Globus pallidus (tissue), 1 donor: ENCODE results near the gene TFE3.

Source experiments
- DNase-seq: peaks from one replicate; pipeline ENCODE4 v3.0.0-alpha.2; 2015; ENCODE audit warnings: low spot score

The TFE3 gene, protein sequence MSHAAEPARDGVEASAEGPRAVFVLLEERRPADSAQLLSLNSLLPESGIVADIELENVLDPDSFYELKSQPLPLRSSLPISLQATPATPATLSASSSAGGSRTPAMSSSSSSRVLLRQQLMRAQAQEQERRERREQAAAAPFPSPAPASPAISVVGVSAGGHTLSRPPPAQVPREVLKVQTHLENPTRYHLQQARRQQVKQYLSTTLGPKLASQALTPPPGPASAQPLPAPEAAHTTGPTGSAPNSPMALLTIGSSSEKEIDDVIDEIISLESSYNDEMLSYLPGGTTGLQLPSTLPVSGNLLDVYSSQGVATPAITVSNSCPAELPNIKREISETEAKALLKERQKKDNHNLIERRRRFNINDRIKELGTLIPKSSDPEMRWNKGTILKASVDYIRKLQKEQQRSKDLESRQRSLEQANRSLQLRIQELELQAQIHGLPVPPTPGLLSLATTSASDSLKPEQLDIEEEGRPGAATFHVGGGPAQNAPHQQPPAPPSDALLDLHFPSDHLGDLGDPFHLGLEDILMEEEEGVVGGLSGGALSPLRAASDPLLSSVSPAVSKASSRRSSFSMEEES

DNA sequence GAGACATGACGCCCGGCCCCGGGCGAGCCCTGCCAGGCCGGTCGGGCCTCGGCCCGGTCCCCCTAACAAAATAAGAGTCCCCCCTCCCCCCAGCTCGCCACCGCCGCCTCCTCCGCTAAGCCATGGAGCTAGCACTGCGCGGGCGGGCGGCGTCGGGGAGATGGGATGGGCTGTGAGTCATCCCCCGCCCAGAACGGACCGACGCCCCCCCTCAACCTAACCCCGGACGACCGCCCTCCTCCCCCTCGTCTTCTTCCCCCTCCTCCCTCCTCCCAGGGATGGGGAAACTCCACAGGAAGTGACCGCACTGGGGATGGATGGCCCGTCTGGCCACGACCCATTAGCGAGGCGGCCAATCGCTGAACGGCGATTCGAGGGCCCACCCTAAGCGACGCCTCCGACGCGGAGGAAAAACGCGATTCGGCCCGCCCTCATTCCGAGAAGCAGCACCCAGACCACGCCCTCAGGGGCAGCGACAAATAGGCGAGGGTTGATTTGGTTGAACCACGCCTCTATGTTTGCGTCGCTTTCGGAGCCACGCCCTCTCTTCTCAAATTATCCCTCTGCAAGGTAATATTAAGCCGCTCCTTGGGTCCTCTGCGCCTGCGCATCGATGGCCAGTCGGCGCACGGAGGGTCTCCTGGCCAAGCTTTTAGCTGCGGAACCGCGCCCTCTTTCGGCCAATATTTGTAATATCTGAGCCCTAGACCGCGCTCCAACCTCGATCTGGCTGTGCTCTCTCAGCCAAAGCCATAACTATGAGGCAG lies at the start of gene TFE3:
TSS of gene TFE3 (minus strand) at position 138 of the 767 bp plus-strand sequence. CDS start at position 7, 131 bp downstream.
- peak; percentile 98 for DNase-seq

DNA sequence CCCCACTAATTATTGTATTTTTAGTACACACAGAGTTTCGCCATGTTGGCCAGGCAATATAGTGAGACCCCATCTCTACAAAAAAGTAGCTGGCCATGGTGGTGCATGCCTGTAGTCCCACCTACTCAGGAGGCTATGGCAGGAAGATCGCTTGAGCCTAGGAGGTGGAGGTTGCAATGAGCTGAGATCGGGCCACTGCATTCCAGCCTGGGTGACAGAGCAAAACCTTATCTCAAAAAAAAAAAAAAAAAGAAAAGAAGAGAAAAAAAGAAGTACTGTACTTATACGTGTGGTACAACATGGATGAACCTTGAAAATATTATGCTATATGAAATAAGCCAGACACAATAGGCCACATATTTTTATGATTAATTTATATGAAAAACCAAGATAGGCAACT lies 46.4 kb upstream of the TFE3 start:
- DNase-seq: no peak

GRCh38 chrX:49082271-49082871 lies 39.2 kb upstream of the TFE3 start:
- DNase-seq: no peak

GRCh38 chrX:49079489-49080428 lies 36.6 kb upstream of the TFE3 start, which contains the start of gene WDR45:
Gene WDR45, minus strand, starts transcription at chrX:49079887. Its CDS starts 1,792 bp downstream, at chrX:49078095.
- peak; percentile 66 for DNase-seq

GRCh38 chrX:49077941-49078340 lies 34.8 kb upstream of the TFE3 start:
- DNase-seq: no peak

GRCh38 chrX:49075347-49075746 lies 32.2 kb upstream of the TFE3 start:
- DNase-seq: no peak

- DNase-seq: peak; percentile 92
These were observed 30.7 kb upstream of the TFE3 start, which contains the start of gene PRAF2 for GRCh38 chrX:49073601-49074575. Gene PRAF2, minus strand, starts transcription at chrX:49074002. Its CDS starts 15 bp downstream, at chrX:49073987.

DNA sequence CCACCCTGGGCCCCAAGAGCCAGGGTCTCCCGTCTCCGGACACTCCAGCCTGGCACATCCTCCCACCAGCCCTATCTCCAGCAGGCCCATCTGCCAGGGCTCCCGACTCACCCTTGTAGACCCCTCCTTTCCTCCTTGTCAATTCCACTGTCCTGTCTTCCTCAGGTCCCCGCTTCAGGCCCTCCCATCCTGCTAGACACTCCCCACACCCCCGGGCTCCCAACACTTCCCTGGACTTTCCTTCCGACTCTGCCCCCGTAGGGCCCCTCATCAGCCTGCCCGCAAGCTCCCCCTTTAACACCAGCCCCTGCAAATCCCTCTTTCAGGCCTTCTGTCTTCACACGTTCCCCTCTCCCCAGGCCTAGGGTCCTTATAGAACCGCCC lies 29.5 kb upstream of the TFE3 start:
- DNase-seq: no peak

- DNase-seq: no peak
These were observed 28.9 kb upstream of the TFE3 start for GRCh38 chrX:49071877-49072711.

GRCh38 chrX:49070988-49071387 lies 27.8 kb upstream of the TFE3 start:
- no peak for DNase-seq

- no peak for DNase-seq
These were observed 25.9 kb upstream of the TFE3 start for GRCh38 chrX:49069038-49069437.

DNA sequence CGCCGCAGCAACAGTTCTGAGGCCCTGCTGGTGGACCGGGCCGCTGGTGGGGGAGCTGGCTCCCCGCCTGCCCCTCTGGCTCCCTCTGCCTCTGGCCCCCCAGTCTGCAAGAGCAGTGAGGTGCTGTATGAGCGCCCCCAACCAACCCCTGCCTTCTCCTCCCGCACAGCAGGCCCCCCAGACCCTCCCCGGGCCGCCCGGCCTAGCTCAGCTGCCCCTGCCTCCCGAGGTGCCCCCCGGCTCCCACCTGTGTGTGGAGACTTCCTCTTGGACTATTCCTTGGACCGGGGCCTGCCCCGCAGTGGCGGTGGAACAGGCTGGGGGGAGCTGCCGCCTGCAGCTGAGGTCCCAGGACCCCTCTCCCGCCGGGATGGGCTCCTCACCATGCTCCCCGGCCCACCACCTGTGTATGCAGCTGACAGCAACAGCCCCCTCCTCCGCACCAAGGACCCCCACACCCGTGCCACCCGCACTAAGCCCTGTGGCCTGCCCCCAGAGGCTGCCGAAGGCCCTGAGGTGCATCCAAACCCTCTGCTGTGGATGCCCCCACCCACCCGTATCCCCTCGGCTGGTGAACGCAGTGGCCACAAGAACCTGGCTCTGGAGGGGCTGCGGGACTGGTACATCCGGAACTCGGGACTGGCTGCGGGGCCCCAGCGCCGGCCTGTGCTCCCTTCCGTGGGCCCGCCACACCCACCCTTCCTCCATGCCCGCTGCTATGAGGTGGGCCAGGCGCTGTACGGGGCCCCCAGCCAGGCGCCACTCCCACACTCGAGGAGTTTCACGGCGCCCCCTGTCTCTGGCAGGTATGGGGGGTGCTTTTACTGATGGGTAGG lies 24.3 kb upstream of the TFE3 start:
- no peak for DNase-seq

- DNase-seq: no peak
These were observed 23.5 kb upstream of the TFE3 start for GRCh38 chrX:49066690-49067089.

DNA sequence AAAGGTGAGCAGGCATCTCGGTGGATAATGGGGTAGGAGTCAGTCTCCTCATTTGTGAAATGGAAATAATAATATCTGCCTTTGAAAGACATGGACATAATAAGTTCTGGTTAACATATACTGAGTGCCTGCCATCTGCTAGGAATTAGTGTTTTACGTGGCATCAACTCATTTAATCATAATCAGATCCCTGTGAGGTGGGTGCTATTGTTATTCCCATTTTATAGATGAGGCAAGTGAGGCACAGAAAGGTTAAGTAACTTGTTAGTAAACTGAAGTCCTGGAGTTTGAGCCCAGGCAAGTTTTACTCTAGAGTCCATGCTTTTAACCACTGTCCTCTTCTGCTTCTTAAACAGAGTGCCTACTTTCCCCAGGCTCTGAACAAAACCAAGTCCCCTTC lies 23.1 kb upstream of the TFE3 start:
- no peak for DNase-seq

DNA sequence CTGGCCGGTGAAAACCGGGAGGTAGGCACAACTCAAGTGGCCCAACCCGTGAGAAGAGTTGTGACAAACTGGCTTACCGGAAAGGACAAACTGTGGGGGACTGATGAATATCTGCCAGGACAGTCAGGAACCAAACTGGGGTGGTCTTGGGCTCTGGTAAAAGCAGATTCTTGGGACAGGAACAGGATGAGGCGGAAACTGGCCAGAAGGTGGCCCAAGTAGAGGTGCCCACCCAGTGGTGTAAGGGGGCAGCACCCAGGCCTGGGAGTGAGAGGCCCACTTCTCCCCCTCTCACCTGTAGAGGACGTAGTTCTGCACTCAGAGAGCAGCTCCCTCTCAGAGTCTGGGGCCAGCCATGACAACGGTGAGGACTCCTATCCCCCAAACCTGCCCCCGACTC lies 21.6 kb upstream of the TFE3 start:
- DNase-seq: no peak

DNA sequence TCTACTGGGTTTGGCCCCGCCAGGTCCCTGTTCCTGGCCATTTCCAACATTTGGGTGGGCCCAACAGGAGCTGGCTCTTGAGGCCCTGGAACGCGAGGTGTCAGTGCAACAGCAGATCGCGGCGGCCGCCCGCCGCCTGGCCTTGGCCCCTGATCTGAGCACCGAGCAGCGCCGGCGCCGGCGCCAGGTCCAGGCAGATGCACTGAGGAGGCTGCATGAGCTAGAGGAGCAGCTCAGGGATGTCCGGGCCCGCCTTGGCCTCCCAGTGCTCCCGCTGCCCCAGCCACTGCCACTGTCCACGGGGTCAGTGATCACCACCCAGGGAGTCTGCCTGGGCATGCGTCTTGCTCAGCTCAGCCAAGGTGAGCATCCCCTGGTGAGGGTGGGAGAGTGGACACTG lies 21.1 kb upstream of the TFE3 start:
- DNase-seq: no peak

- no peak for DNase-seq
These were observed 20.6 kb upstream of the TFE3 start for GRCh38 chrX:49063715-49064114.

DNA sequence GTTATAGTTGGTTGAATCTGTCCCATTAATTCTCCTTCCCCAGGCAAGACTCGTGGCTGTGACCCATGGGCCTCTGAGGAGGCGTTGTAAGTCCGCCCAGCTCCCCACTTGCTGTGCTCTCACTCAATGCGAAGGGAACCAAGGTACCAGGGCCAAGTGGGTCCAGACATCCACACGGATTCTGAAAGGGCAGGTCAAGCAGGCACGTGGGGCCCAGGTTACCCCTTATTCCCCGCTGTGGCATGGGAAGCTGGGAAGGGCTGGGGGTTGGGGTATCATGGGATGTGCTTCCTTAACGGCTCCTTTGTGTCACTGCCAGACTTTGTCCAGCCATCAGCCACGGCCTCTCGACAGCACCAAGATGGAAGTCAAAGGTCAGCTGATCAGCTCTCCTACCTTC lies 18.8 kb upstream of the TFE3 start:
- DNase-seq: no peak
